GM21526 (cell line): ENCODE measurements around the gene FAM185A.
"Not testable (repeated sequence)": the region's sequence is repeated elsewhere in the genome, so short reads cannot be mapped to it uniquely, and the experiment has no call there.

Experiments used
- ATAC-seq: cut with Tn5 transposase; IDR thresholded peaks from one replicate; pipeline ENCODE4 v1.9.1; 2021; ENCODE audit warnings: moderate library complexity; ENCODE audit not compliant: unreplicated experiment, low FRiP score

Gene FAM185A

DNA sequence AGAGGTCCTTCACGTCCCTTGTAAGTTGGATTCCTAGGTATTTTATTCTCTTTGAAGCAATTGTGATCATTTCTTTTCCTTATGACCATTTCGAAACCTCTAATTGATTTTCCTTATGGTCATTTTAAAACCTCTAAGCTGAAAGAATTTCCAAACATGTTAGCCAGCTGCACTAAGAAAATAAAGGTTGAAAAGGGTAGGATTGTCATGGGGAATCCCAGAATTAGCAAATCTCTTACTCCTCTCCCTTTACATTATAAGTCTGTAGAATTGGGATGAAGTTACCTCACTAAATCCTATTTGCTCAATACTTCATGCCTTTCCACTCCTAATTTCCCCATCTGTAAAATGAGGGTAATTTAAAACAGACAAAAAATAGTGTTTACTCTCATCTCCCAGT lies 79.5 kb downstream of the FAM185A start:
- ATAC-seq, result no peak

DNA sequence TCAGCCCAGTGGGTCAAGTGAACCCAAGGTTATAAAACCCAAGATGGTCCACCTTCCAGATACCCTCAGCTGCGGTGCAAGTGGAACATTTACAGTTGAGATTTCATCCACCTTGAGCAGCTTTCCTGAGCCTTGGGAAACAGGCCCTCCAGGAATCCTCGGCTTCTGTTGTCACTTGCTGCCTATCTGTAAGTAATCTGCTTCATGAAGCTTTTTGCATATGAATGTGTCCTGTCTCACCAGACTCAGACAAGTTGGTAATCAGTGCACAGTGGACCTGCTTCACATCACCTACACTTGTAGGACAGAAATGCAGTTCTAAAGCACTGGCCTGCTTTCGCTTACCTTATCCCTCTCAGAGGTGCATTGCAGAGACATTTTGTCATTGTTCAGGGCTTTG lies 80.3 kb downstream of the FAM185A start:
- ATAC-seq, result no peak

DNA sequence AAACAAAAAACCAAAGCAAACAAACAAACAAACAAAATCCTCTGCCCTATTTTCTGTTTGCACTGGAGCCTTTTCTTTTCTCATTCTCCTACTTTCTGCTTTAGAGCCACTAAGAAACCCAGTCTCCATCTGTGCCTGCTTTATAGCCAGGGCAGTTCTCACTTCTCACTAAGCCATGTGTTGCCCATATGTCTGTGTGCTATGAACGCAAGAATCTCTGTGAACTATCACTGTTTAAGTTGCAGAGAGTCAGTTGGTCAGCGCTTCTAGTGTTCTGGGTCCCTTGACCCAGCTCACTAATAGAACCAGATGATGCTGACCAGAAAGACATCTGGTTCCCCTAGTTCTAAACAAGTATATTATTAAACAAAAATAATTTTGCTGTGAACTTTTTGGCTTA lies 81.4 kb downstream of the FAM185A start:
- ATAC-seq, result no peak

DNA sequence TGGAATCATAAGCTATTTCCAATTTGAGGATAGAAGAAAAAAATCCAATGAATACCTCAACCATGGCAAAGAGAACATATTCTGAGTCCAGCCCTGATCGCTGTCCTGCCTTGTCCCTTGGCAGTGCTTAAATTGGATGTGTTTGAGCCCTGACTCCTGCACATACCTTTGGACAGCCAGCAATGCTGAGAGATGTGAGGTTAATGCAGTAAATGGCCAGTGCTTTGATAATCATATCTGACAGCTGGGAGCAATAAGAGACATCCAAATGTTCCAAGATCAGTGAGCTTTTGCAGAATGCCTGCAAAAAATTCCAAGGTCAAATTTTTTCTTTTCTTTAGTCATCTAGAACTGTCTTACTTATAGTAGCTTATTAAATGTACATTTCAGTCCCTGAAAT lies 83.9 kb downstream of the FAM185A start:
- no peak for ATAC-seq

DNA sequence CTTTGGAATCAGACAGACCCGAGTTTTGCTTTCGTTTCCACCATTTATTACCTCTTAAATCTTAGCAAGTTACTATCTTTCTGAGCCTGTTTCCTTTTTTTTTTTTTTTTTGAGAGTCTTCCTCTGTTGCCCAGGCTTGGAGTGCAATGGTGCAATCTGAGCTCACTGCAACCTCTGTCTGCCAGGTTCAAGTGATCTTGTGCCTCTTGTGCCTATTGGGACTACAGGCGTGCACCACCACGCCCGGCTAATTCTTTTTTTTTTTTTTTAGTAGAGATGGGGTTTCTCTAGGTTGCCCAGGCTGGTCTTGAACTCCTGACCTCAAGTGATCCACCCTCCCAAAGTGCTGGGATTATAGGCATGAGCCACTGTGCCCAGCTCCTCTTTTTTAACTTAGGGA lies 84.5 kb downstream of the FAM185A start:
- ATAC-seq, result no peak

DNA sequence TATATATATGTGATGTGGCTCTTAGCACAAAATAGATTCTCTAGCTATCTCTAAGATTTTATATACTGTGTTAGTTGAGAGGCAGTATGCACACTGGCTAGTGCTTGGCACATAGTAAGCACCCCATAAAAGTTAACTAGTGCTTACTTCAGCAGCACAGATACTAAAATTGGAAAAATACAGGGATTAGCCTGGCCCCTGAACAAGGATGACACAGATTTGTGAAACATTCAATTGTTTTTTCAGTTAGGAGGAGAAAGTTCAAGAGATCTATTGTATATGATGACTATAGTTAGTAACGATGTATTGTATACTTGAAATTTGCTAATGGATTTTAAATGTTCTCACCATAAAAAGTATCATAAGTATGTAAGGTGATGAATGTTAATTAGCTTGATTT lies 85.7 kb downstream of the FAM185A start:
- no peak for ATAC-seq

DNA sequence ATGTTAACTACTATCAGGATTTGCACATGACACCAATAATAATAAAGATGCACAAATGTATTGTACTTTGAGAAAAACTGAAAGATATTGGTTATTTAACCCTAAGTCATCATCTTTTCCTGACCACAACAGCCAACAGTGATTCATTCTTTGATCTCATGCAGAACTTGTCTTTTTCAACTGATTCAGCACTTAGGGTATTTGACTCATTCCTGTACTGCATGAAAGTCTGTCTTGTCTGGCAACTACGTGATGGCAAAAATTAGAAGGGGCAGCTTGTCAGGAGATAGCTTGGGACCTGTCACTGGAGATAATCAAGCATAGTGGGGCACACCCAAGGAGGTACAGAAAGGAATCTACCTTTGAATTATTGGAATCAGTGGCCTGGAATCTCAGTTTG lies 86.2 kb downstream of the FAM185A start:
- no peak for ATAC-seq

DNA sequence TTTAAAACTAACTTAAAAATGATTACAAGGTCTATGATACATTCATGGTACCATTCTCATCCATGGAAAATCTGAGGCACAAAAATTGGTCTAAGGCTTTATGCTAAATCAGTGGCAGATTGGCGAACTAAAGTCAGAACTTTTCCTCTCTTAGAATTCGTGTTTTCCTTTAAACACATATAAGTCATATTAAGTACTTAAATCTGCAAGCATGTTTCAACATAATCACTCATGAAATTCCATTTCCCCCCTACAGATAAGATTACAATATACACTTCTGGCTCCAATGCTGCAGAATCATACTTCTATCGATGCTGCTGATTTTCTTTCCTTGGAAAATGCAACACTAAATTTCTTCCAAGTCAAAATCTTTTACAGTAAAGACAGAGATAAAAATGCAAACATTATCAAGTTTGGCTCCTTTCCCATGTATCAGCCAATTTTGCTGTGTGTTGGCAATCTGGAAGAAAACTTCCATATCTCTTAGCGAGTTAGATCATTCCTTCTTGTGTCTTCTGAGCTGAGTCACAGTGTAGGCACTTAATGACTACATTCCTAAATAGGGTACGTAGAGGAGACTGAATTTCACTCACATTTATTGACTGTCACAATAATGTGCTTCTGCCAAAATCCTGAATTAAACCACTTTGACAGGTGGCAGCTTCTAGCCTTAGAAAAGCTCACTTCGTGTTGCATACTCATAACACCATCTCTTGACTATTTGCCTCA lies 87.6 kb downstream of the FAM185A start:
- ATAC-seq, result no peak

DNA sequence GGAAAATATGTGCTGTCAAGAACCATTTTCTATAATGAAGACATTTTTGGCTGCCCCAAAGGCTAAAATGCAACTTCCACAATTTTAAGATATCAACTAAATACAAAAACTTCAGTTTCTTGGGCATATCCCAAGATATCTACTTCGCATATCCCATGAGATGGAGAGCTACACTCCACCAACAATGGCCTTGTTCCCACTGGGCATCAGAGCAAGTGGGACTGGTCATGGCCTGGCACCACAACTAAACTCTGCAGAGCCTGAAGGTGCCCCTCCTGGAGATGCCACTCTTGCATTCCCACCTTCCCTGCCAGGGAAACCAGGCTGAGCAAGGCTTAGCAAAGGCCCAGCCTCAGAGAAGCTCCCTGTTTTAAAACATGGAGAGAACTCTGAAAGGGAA lies 88.2 kb downstream of the FAM185A start:
- ATAC-seq, result no peak

DNA sequence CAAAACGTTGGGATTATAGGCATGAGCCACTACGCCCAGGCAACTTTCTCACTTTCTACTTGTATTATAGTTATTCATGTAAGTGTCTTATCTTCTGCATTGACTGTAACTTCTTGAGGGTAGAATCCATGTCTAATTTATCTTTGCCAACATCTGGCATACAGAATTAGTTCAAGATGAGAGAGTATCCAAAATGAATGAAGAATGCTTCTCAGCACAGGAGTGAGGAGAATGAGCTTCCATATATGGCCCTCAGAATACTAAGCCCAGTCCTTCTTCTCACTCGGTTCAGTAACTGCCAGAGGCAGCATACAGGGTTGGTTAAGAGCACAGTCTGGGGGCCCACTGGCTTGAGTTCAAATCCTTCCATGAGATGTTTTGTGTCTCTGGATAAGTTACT lies 89.0 kb downstream of the FAM185A start:
- ATAC-seq, result no peak

DNA sequence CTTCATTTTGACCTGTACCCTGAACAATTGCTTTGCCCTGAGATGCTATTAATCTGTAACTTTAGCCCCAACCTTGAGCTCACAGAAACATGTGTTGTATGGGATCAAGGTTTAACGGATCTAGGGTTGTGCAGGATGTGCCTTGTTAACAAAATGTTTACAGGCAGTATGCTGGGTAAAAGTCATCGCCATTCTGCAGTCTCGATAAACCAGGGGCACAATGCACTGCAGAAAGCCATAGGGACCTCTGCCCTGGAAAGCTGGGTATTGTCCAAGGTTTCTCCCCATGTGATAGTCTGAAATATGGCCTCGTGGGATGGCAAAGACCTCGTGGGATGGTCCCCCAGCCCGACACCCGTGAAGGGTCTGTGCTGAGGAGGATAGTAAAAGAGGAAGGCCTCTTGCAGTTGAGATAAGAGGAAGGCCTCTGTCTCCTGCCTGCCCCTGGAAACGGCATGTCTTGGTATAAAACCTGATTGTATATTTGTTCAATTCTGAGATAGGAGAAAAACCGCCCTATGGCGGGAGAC lies 89.8 kb downstream of the FAM185A start:
- ATAC-seq, result not testable (repeated sequence)

DNA sequence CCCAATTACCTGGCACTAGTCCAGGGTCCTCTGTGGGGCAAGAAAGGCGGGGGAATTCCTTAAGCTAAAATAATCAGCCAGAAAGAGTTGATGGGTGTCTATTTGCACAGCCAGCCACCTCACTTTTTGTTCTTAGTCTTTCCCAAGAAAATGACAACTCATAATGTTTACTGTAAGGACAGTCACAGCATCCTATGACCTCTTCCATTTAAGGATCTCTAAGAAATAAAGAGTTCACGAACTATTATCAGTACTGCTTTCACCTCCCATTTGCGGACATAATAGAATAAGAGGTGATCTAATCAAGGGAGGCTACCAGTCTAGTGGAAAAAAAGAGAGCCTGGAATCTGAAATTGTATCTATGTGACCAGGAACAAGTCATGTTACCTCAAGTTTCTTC lies 91.6 kb downstream of the FAM185A start:
- no peak for ATAC-seq

DNA sequence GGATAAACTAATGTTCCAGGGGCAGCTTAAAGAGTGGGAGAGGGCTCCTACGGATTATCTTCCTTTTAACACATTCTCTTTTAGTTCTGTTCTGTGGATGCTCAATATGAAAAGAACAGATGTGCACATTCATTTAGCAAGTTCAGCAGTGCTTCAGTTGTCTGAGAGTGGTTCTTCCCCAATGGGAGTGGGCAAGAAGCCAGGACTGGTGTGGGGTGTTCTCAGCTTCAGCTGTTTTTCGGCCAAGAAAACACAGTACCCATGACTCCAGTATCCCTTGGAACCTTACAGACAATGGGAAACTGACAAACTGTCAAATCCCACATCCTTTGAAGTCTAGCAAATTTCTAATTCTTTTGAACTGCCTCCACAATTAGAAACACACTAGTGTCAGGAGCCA lies 92.5 kb downstream of the FAM185A start:
- no peak for ATAC-seq

DNA sequence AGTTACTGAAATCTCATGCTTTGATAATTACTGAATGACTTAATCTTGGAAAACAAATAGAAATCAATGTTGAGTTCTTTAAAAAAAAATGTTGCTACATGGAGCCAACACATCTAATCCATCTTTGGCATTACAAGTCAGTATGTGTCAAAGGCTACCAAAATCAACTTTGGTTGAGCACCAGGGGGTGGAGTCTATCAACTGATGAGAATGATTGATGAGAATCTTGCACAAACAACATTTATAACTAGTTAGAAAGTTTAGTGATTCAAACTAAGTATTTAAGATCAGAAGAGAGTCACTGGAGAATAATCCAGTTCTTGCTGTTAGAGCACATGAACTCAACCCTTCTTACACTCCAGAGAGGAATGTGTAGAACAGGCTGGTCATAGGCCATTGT lies 93.5 kb downstream of the FAM185A start:
- ATAC-seq, result no peak

DNA sequence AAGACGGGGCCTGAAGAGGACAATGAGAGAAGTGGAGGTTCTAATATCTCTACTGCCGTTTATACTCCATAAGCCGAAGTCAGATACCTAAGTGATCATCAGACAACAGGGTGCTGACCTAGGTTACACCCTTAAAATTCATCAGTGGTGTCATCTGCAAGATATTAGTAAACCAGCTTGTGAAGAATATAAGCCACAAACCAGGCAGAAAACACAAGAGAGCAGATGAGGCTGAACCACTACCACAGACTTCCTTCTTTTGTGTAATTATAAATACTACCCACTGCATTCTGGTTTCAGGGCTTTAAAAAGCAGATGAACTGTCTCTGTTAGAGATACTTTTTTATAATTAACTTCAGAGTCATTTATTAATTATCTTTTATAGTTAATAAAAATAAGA lies 95.1 kb downstream of the FAM185A start:
- no peak for ATAC-seq

DNA sequence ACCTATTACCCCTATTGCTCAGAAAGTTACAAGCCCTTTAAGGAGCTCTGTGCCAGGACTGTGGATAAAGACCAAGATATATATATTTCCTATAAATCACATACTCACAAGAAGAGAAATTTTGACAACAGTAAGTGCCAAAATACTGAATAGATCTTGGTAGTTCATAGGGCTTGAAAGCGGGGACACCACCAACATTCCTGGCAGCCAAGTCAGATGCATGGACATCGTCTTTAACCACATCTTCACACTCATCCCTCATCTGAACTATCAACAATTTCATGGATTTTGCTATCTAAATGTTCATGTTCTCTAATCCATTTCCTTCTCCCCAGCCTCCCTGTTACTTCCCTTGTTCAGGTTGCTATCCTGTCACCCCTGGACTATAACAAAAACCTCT lies 96.5 kb downstream of the FAM185A start:
- no peak for ATAC-seq

DNA sequence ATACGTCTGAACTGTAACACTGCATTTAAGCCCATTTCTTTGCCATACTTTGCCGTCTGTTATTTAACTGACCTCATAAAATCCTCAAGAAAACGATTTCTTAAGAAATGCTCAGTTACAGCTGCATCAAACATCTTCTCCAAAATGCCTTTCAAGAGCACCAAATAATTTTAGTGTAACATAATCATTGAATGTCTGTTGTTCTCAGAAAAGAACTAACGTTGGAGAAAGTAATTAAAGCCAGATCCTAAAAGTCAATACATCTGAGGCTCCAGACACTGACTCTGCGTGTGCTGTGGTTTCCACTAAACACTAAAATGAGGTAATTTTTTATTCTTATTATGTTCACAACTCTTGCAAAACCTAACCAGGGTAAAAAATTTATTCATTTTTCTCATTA lies 100.3 kb downstream of the FAM185A start:
- no peak for ATAC-seq

DNA sequence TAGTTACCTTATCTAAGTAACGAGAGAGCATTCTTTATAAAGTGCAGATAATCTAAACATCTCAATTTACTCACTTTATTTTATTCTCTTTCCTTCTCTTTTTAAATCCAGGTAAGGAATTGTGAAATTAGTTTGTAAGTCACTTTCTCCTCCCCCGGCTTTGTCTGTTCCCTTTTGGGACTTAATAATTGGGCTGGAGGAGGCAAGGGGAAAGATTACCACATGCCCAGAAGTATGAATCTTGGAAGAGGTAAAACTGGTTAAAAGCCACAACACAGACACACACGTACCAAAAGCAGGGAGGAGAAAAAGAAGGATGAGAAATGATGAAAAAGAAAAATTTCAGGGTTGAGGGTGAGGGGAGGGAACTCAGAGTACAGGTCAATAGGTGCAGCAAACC lies 100.7 kb downstream of the FAM185A start:
- ATAC-seq, result no peak

DNA sequence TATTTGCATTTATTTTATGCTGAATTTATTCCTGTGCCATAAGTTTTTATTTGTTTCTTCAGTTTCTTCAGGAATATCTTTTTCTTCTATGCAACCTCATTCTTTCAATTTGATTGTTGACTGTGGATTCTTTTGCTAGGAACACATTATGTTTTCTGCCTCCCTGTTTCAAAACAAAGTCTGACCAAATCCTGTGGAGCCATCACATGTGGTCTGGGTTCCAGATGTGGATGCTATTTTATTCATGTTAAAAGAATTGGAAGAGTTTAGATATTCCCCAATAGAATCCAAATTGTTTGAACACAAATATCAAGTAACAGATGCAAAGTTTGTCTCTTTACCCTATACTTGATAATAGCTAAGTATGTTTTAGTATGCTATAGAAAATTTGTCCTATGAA lies 107.2 kb downstream of the FAM185A start:
- ATAC-seq, result no peak
